Duodenal mucosa (tissue), 2 donors: Measurements from ENCODE around the gene GID8.
"Not testable (repeated sequence)": the region's sequence is repeated elsewhere in the genome, so short reads cannot be mapped to it uniquely, and the experiment has no call there.

Source experiments
- H3K27ac ChIP-seq: one replicate; pipeline ENCODE4 v1.7.0; 2013; ENCODE audit warnings: low read depth, low read length
- H3K27me3 ChIP-seq, 2 donors: one replicate each; pipeline ENCODE4 v1.7.0; 2013; ENCODE audit warnings: low read length in 2 of 2, control low read depth in 1 of 2; ENCODE audit not compliant: insufficient read depth in 2 of 2, control insufficient read depth in 1 of 2
- H3K36me3 ChIP-seq, 2 donors: one replicate each; pipeline ENCODE4 v1.7.0; 2013; ENCODE audit warnings: low read length in 2 of 2, control low read depth in 1 of 2; ENCODE audit not compliant: insufficient read depth in 2 of 2, control insufficient read depth in 1 of 2
- H3K4me1 ChIP-seq, 2 donors: one replicate each; pipeline ENCODE4 v1.7.0; 2013; ENCODE audit warnings: low read length in 2 of 2, control low read depth in 1 of 2; ENCODE audit not compliant: insufficient read depth in 2 of 2, control insufficient read depth in 1 of 2
- H3K4me3 ChIP-seq, 2 donors: one replicate each; pipeline ENCODE4 v1.7.0; 2013; ENCODE audit warnings: low read length in 2 of 2, low read depth in 1 of 2
- H3K9ac ChIP-seq, 2 donors: one replicate each; pipeline ENCODE4 v1.7.0; 2013; ENCODE audit warnings: low read length in 2 of 2, low read depth in 1 of 2
- H3K9me3 ChIP-seq, 2 donors: one replicate each; pipeline ENCODE4 v1.7.0; 2013; ENCODE audit warnings: low read length in 2 of 2, control low read depth in 1 of 2; ENCODE audit not compliant: control insufficient read depth in 1 of 2

The GID8 gene

GRCh38 chr20:62921119-62921687, 16.7 kb upstream of the GID8 start:
- Histone ChIP-seq H3K27me3 (no peaks in the 10 kb centered on the region), H3K4me1 (peaks cover 70 to 84% of the 10 kb centered on the region in 2 donors), H3K9ac (peak overlapping the region in 1 of 2 donors; percentile 4), H3K36me3 (no peaks in the 10 kb centered on the region), H3K9me3 (no peaks in the 10 kb centered on the region), H3K27ac (no peak overlapping the region), H3K4me3 (peak overlapping the region in 1 of 2 donors; percentile 1)

- no peaks in the 10 kb centered on the region for H3K27me3 ChIP-seq
- H3K36me3 ChIP-seq: no peaks in the 10 kb centered on the region
- H3K4me3 ChIP-seq: peak overlapping the region; percentile 31 to 38
- no peaks in the 10 kb centered on the region for H3K9me3 ChIP-seq
- no peak overlapping the region for H3K27ac ChIP-seq
- peaks cover 69 to 79% of the 10 kb centered on the region in 2 donors for H3K4me1 ChIP-seq
- H3K9ac ChIP-seq: peak overlapping the region in 1 of 2 donors; percentile 6
Measured at GRCh38 chr20:62922451-62922921, 15.5 kb upstream of the GID8 start.

- not testable (repeated sequence) for H3K36me3 ChIP-seq
- H3K4me1 ChIP-seq: peaks cover 69 to 79% of the 10 kb centered on the region in 2 donors
Measured at GRCh38 chr20:62923059-62923668, 14.8 kb upstream of the GID8 start.

GRCh38 chr20:62923669-62924441, 14.1 kb upstream of the GID8 start:
- Histone ChIP-seq H3K27me3 (no peaks in the 10 kb centered on the region), H3K9me3 (no peaks in the 10 kb centered on the region), H3K36me3 (no peaks in the 10 kb centered on the region), H3K27ac (peak overlapping the region; percentile 93), H3K4me1 (peaks cover 69 to 79% of the 10 kb centered on the region in 2 donors), H3K4me3 (peak overlapping the region; percentile 91 to 92), H3K9ac (peak overlapping the region; percentile 94 to 96)

More at GRCh38 chr20:62923059-62923668, 14.8 kb upstream of the GID8 start:
- H3K9ac ChIP-seq: peak overlapping the region in 1 of 2 donors; percentile 94
- H3K27me3 ChIP-seq, H3K9me3 ChIP-seq: not testable (repeated sequence)
- H3K27ac ChIP-seq: peak overlapping the region; percentile 33
- H3K4me3 ChIP-seq: peak overlapping the region; percentile 38 to 91

GRCh38 chr20:62924442-62925075, 13.4 kb upstream of the GID8 start:
- Histone ChIP-seq H3K9me3 (no peaks in the 10 kb centered on the region), H3K36me3 (no peaks in the 10 kb centered on the region), H3K4me3 (peak overlapping the region; percentile 91 to 92), H3K27me3 (no peaks in the 10 kb centered on the region), H3K4me1 (peaks cover 66 to 75% of the 10 kb centered on the region in 2 donors), H3K27ac (peak overlapping the region; percentile 93), H3K9ac (peak overlapping the region; percentile 94 to 96)

- no peaks in the 10 kb centered on the region for H3K27me3 ChIP-seq
- no peaks in the 10 kb centered on the region for H3K36me3 ChIP-seq
- H3K9me3 ChIP-seq: no peaks in the 10 kb centered on the region
- H3K27ac ChIP-seq: peak overlapping the region; percentile 93
- peaks cover 61 to 75% of the 10 kb centered on the region in 2 donors for H3K4me1 ChIP-seq
- H3K4me3 ChIP-seq: peak overlapping the region; percentile 91 to 92
- peak overlapping the region; percentile 94 to 96 for H3K9ac ChIP-seq
Measured at GRCh38 chr20:62925076-62925419, 12.9 kb upstream of the GID8 start.

GRCh38 chr20:62925420-62926228, 12.3 kb upstream of the GID8 start:
- Histone ChIP-seq H3K27me3 (no peaks in the 10 kb centered on the region), H3K36me3 (no peaks in the 10 kb centered on the region), H3K27ac (peak overlapping the region; percentile 93), H3K4me3 (peak overlapping the region; percentile 91 to 92), H3K9me3 (no peaks in the 10 kb centered on the region), H3K4me1 (peaks cover 58 to 70% of the 10 kb centered on the region in 2 donors), H3K9ac (peak overlapping the region; percentile 94 to 96)

GRCh38 chr20:62926229-62927127, 11.5 kb upstream of the GID8 start, which contains the start of gene DIDO1:
DIDO1 (minus strand) TSS chr20:62926505.
- no peaks in the 10 kb centered on the region for H3K27me3 ChIP-seq
- peaks cover 52 to 62% of the 10 kb centered on the region in 2 donors for H3K4me1 ChIP-seq
- H3K9me3 ChIP-seq: no peaks in the 10 kb centered on the region
- H3K36me3 ChIP-seq: no peaks in the 10 kb centered on the region
- H3K9ac ChIP-seq: peak within 1 kb of the TSS; percentile 94 to 96
- H3K27ac ChIP-seq: peak within 1 kb of the TSS; percentile 93
- H3K4me3 ChIP-seq: peak within 1 kb of the TSS; percentile 92 to 93
